Measurements from ENCODE around the gene DDX49.
"Not testable (repeated sequence)": the region's sequence is repeated elsewhere in the genome, so short reads cannot be mapped to it uniquely, and the experiment has no call there.

Gene DDX49

GRCh38 chr19:18895824-18896341, 23.6 kb upstream of the DDX49 start, which contains the start of gene CERS1:
Gene CERS1, minus strand, starts transcription at chr19:18896158. Its CDS starts 86 bp downstream, at chr19:18896072.
- DNase-seq = no peak

- no peak for DNase-seq
These were observed 23.1 kb upstream of the DDX49 start for GRCh38 chr19:18896421-18896841.

GRCh38 chr19:18897094-18898029, 22.2 kb upstream of the DDX49 start:
- no peak for DNase-seq

GRCh38 chr19:18898081-18898606, 21.4 kb upstream of the DDX49 start:
- DNase-seq = no peak

GRCh38 chr19:18898607-18899408, 20.7 kb upstream of the DDX49 start:
- no peak for DNase-seq

GRCh38 chr19:18899624-18900560, 19.6 kb upstream of the DDX49 start:
- no peak for DNase-seq

- no peak for DNase-seq
These were observed 18.6 kb upstream of the DDX49 start for GRCh38 chr19:18900700-18901481.

- no peak for DNase-seq
These were observed 18.0 kb upstream of the DDX49 start for GRCh38 chr19:18901491-18901890.

- DNase-seq = not testable (repeated sequence)
These were observed 17.0 kb upstream of the DDX49 start for GRCh38 chr19:18902519-18902918.

GRCh38 chr19:18903156-18904037, 16.1 kb upstream of the DDX49 start:
- no peak for DNase-seq

GRCh38 chr19:18904334-18905057, 15.0 kb upstream of the DDX49 start:
- no peak for DNase-seq

GRCh38 chr19:18905058-18905456, 14.5 kb upstream of the DDX49 start:
- DNase-seq = no peak

- DNase-seq = no peak
These were observed 13.8 kb upstream of the DDX49 start for GRCh38 chr19:18905513-18906236.

GRCh38 chr19:18906605-18907519, 12.7 kb upstream of the DDX49 start:
- DNase-seq = no peak

GRCh38 chr19:18908917-18909619, 10.4 kb upstream of the DDX49 start:
- DNase-seq = no peak

- DNase-seq = no peak
These were observed 9.5 kb upstream of the DDX49 start for GRCh38 chr19:18910010-18910409.
